Natural killer cell (primary cell): Measurements from ENCODE around the gene ADH1C. TPM values are rescaled to one million over a fixed set of nuclear protein-coding genes. Genes with fewer than 3 reads are reported as not detected.
"Not testable (repeated sequence)": the region's sequence is repeated elsewhere in the genome, so short reads cannot be mapped to it uniquely, and the experiment has no call there.

Experiments
- ATAC-seq, 3 donors: fragments of 150-1000 bp in 2 of 3; fragments of 200-7000 bp in 1 of 3; cut with Tn5 transposase; 1 replicate in 1 of 3; 2 replicates in 2 of 3; pipeline ENCODE4 v1.10.0; 2021; ENCODE audit warnings: mild to moderate bottlenecking in 2 of 3, moderate library complexity in 2 of 3
- DNase-seq, 2 donors: peaks; one replicate each; pipeline versions ENCODE4 v3.0.0 to v3.0.0-alpha.2; 2013 to 2021; ENCODE audit warnings: mixed read lengths in 1 of 2
- H3K27ac ChIP-seq: one replicate; pipeline ENCODE4 v1.5.1; 2013; ENCODE audit warnings: mild to moderate bottlenecking, low read length
- H3K27me3 ChIP-seq: one replicate; pipeline ENCODE4 v1.6.1; 2013; ENCODE audit warnings: low read length; ENCODE audit not compliant: control insufficient read depth, insufficient read depth
- H3K36me3 ChIP-seq: one replicate; pipeline ENCODE4 v1.6.1; 2013; ENCODE audit warnings: low read length; ENCODE audit not compliant: control insufficient read depth, insufficient read depth
- H3K4me1 ChIP-seq: one replicate; pipeline ENCODE4 v1.6.1; 2013; ENCODE audit warnings: low read length; ENCODE audit not compliant: control insufficient read depth, insufficient read depth
- H3K4me3 ChIP-seq: one replicate; pipeline ENCODE4 v1.5.1; 2013; ENCODE audit warnings: low read length
- H3K9me3 ChIP-seq: one replicate; pipeline ENCODE4 v1.6.1; 2013; ENCODE audit warnings: low read length; ENCODE audit not compliant: control insufficient read depth, insufficient read depth
- H3K27ac Mint-ChIP-seq, 2 donors: one replicate each; pipeline ENCODE4 v1.8.0; 2022; ENCODE audit warnings: mild to moderate bottlenecking in 2 of 2, mixed read lengths in 2 of 2, moderate library complexity in 1 of 2
- H3K27me3 Mint-ChIP-seq, 2 donors: one replicate each; pipeline ENCODE4 v1.8.0; 2022; ENCODE audit warnings: low read depth in 2 of 2, mixed read lengths in 2 of 2
- H3K36me3 Mint-ChIP-seq: one replicate; pipeline ENCODE4 v1.8.0; 2022; ENCODE audit warnings: mixed read lengths
- H3K4me1 Mint-ChIP-seq, 2 donors: one replicate each; pipeline ENCODE4 v1.8.0; 2022; ENCODE audit warnings: mixed read lengths in 2 of 2
- H3K4me3 Mint-ChIP-seq: one replicate; pipeline ENCODE4 v1.8.0; 2022; ENCODE audit warnings: mild to moderate bottlenecking, moderate library complexity, mixed read lengths
- H3K9me3 Mint-ChIP-seq, 2 donors: one replicate each; pipeline ENCODE4 v1.8.0; 2022; ENCODE audit warnings: mixed read lengths in 2 of 2
- WGBS: methylation state at CpG from one replicate; pipeline ENCODE4 v1.1.7; 2013; ENCODE audit warnings: missing lambda C conversion rate; ENCODE audit not compliant: insufficient coverage; 5-methylcytosine and 5-hydroxymethylcytosine counted together
- intact Hi-C: fragments of 100-400 bp; cut with micrococcal nuclease; formaldehyde crosslinking; loops from one replicate; pipeline ENCODE4 v1.14.2; 2022
- total RNA-seq, 4 donors: library from RNA; stranded (reverse); fragments of 120-200 nt in 1 of 4; gene quantifications; one replicate each; pipeline versions ENCODE4 v1.2.3 to v1.2.4, GENCODE V29; 2013 to 2022
- TF ChIP-seq, protein P1 (sequence below): fragments of 200-600 bp; IDR thresholded peaks from one replicate; pipeline ENCODE4 v1.8.0; 2022; ENCODE audit warnings: antibody characterized with exemption

Gene ADH1C
- total RNA-seq, 3 donors from 2014 or later (not counting 1 experiment from before 2014, with no cell fraction given), result not detected

DNA sequence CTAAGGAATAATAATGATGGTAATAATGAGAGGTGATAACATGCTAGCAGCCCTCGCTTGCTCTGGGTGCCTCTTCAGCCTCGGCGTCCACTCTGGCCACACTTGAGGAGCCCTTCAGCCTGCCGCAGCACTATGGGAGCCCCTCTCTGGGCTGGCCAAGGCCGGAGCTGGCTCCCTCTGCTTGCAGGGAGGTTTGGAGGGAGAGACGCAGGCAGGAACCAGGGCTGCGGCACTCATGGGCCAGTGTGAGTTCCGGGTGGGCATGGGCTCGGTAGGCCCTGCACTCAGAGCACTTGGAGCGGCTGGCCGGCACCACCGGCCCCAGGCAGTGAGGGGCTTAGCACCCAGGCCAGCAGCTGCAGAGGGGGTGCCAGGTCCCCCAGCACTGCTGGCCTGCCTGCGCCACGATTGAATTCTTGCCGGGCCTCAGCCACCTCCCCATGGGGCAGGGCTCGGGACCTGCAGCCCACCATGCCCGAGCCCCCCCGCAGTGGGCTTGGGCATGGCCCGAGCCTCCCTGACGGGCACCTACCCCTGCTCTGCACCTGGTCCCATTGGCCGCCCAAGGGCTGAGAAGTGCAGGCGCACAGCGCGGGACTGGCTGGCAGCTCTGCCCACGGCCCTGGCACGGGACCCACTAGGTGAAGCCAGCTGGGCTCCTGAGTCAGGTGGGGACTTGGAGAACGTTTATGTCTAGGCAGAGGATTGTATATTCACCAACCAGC, 7.1 kb upstream of the ADH1C start:
- H3K27ac Mint-ChIP-seq, result no peak overlapping the region
- H3K4me3 Mint-ChIP-seq, result no peak overlapping the region
- Histone ChIP-seq H3K27ac (no peak overlapping the region), H3K4me3 (no peak overlapping the region), H3K36me3 (no peaks in the 10 kb centered on the region), H3K9me3 (no peaks in the 10 kb centered on the region), H3K27me3 (no peaks in the 10 kb centered on the region), H3K4me1 (peaks cover 3% of the 10 kb centered on the region)
- intact Hi-C loops, result no loop called here
- ATAC-seq (no peak), DNase-seq (no peak)
- 86% methylated on average over 27 of the region's 27 CpGs for WGBS
- no peaks in the 10 kb centered on the region for H3K36me3 Mint-ChIP-seq
- TF ChIP-seq, protein P1, sequence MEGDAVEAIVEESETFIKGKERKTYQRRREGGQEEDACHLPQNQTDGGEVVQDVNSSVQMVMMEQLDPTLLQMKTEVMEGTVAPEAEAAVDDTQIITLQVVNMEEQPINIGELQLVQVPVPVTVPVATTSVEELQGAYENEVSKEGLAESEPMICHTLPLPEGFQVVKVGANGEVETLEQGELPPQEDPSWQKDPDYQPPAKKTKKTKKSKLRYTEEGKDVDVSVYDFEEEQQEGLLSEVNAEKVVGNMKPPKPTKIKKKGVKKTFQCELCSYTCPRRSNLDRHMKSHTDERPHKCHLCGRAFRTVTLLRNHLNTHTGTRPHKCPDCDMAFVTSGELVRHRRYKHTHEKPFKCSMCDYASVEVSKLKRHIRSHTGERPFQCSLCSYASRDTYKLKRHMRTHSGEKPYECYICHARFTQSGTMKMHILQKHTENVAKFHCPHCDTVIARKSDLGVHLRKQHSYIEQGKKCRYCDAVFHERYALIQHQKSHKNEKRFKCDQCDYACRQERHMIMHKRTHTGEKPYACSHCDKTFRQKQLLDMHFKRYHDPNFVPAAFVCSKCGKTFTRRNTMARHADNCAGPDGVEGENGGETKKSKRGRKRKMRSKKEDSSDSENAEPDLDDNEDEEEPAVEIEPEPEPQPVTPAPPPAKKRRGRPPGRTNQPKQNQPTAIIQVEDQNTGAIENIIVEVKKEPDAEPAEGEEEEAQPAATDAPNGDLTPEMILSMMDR, result no peak
- peaks cover 11 to 15% of the 10 kb centered on the region in 2 donors for H3K4me1 Mint-ChIP-seq
- H3K9me3 Mint-ChIP-seq, result peaks cover 0 to 3% of the 10 kb centered on the region in 2 donors
- no peaks in the 10 kb centered on the region for H3K27me3 Mint-ChIP-seq

DNA sequence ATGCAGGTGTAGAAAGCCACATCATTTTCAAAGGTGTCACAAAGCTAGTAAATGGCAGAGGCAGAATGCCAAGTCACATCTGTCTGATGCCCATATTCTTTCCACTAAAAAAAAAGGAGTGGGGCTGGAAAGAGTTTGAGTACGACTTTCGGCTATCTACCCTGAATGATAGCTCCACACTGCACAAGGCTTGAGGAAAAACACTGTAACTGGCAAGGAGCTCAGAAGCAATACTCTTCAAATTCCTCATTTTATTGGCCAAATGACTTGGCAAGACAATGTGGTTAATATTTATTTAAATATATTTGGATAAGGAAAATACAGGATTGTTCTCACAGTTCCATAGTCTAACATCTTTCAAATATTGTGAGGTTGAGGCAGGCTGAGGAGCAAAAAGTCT, 5.4 kb upstream of the ADH1C start:
- no peaks in the 10 kb centered on the region for H3K36me3 Mint-ChIP-seq
- Histone ChIP-seq H3K36me3 (no peaks in the 10 kb centered on the region), H3K27ac (no peak overlapping the region), H3K4me3 (no peak overlapping the region), H3K4me1 (peaks cover 3% of the 10 kb centered on the region), H3K27me3 (no peaks in the 10 kb centered on the region), H3K9me3 (no peaks in the 10 kb centered on the region)
- no peak overlapping the region for H3K27ac Mint-ChIP-seq
- intact Hi-C loops, result no loop called here
- H3K4me1 Mint-ChIP-seq, result peaks cover 11 to 17% of the 10 kb centered on the region in 2 donors
- no peak for ATAC-seq
- TF ChIP-seq, protein P1, result no peak
- no peak overlapping the region for H3K4me3 Mint-ChIP-seq
- 83% methylated on average over 1 of the region's 2 CpGs for WGBS
- peaks cover 0 to 2% of the 10 kb centered on the region in 2 donors for H3K27me3 Mint-ChIP-seq
- no peak for DNase-seq
- H3K9me3 Mint-ChIP-seq, result peaks cover 3 to 7% of the 10 kb centered on the region in 2 donors

DNA sequence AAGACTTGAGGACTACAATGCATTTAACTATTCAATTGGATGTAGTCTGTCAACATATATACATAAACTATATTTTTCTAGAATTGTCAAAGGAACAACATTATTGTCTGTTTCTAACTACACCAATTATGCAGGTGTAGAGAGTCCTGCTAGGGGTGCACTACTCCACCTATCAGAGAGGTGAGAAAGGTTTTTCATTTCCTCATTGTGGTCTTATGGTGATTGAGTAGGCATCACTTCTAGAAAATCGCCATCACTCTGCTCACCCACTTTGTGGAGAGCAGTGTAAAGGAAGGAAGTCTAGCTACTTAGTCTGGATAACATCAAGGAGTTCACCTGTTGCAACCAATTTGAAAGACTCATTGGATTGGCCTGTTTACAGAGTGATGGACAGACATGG, 4.4 kb upstream of the ADH1C start:
- Histone ChIP-seq H3K27me3 (no peaks in the 10 kb centered on the region), H3K27ac (no peak overlapping the region), H3K4me3 (no peak overlapping the region), H3K9me3 (no peaks in the 10 kb centered on the region), H3K36me3 (no peaks in the 10 kb centered on the region), H3K4me1 (peaks cover 3% of the 10 kb centered on the region)
- Mint-ChIP-seq H3K36me3 (no peaks in the 10 kb centered on the region), H3K4me1 (peaks cover 11 to 21% of the 10 kb centered on the region in 2 donors), H3K27me3 (peaks cover 0 to 2% of the 10 kb centered on the region in 2 donors), H3K9me3 (peaks cover 3 to 9% of the 10 kb centered on the region in 2 donors), H3K27ac (no peak overlapping the region), H3K4me3 (no peak overlapping the region)
- TF ChIP-seq, protein P1, result no peak
- intact Hi-C loops, result no loop called here
- ATAC-seq, result peak in 1 of 3 donors; percentile 20
- no peak for DNase-seq
- no CpG with 5 or more reads among the region's 1 CpG for WGBS

DNA sequence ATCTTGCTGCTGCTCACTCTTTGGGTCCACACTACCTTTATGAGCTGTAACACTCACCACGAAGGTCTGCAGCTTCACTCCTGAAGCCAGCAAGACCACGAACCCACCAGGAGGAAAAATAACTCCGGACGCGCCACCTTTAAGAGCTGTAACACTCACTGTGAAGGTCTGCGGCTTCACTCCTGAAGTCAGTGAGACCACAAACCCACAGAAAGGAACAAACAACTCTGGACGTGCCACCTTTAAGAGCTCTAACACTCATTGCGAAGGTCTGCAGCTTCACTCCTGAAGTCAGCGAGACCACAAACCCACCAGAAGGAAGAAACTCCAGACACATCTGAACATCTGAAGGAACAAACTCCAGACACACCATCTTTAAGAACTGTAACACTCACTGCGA, 3.6 kb upstream of the ADH1C start:
- Mint-ChIP-seq H3K4me1 (peaks cover 11 to 21% of the 10 kb centered on the region in 2 donors), H3K4me3 (peak overlapping the region; percentile 58)
- H3K27me3 ChIP-seq, H3K36me3 Mint-ChIP-seq, ATAC-seq, H3K27ac Mint-ChIP-seq, H3K27me3 Mint-ChIP-seq, DNase-seq, H3K4me1 ChIP-seq, intact Hi-C loops, H3K27ac ChIP-seq, H3K9me3 Mint-ChIP-seq, H3K36me3 ChIP-seq, H3K9me3 ChIP-seq, H3K4me3 ChIP-seq: not testable (repeated sequence)
- WGBS, result 42% methylated on average over 9 of the region's 10 CpGs
